SU-DHL-6 (cell line): ENCODE results near the gene MAP3K12.

Experiments used
- H2AFZ ChIP-seq: fragments of 200-600 bp; sonication (generic); 2 replicates; pipeline ENCODE4 v1.6.1; 2014; ENCODE audit warnings: low read depth, mild to moderate bottlenecking, moderate library complexity, mixed read lengths, antibody characterized with exemption, low read length; ENCODE audit not compliant: severe bottlenecking
- H3F3A ChIP-seq: fragments of 200-600 bp; shearing (Covaris generic); 2 replicates; pipeline ENCODE4 v1.6.0; 2016; ENCODE audit warnings: antibody characterized with exemption, mild to moderate bottlenecking; ENCODE audit not compliant: insufficient read depth
- H3K27ac ChIP-seq: fragments of 200-600 bp; sonication (generic); 2 replicates; pipeline ENCODE4 v1.5.1; 2016; ENCODE audit warnings: low read depth, mild to moderate bottlenecking, low read length, moderate library complexity, mixed read lengths
- H3K27me3 ChIP-seq: fragments of 200-600 bp; sonication (generic), shearing (Covaris generic); 2 replicates; pipeline ENCODE4 v1.6.0; 2014; ENCODE audit warnings: mild to moderate bottlenecking, low read length
- H3K36me3 ChIP-seq: fragments of 200-600 bp; sonication (generic); 2 replicates; pipeline ENCODE4 v1.6.1; 2014; ENCODE audit warnings: mild to moderate bottlenecking, low read length, mixed read lengths
- H3K4me2 ChIP-seq: fragments of 300-600, 200-600 bp; shearing (Covaris generic), sonication (generic); 2 replicates; pipeline ENCODE4 v1.6.0; 2014; ENCODE audit warnings: low read length, low read depth, mild to moderate bottlenecking; ENCODE audit not compliant: poor library complexity, severe bottlenecking
- H3K4me3 ChIP-seq: fragments of 200-600 bp; sonication (generic); 2 replicates; pipeline ENCODE4 v1.5.1; 2014; ENCODE audit warnings: antibody characterized with exemption, low read length, mild to moderate bottlenecking, mixed read lengths; ENCODE audit not compliant: insufficient read depth, poor library complexity, severe bottlenecking
- H3K79me2 ChIP-seq: fragments of 200-600 bp; sonication (generic); 2 replicates; pipeline ENCODE4 v1.6.1; 2014; ENCODE audit warnings: mild to moderate bottlenecking, low read length, moderate library complexity; ENCODE audit not compliant: insufficient read depth
- H3K9ac ChIP-seq: fragments of 200-600 bp; sonication (generic); 2 replicates; pipeline ENCODE4 v1.7.0; 2014; ENCODE audit warnings: mild to moderate bottlenecking, low read length
- H3K9me2 ChIP-seq: fragments of 200-600 bp; sonication (generic); replicated peaks from 2 replicates; pipeline ENCODE4 v1.6.1; 2014; ENCODE audit warnings: low read length; ENCODE audit not compliant: insufficient read depth
- H3K9me3 ChIP-seq: fragments of 200-600 bp; sonication (generic); 2 replicates; pipeline ENCODE4 v1.6.1; 2014; ENCODE audit warnings: low read length, mixed read lengths; ENCODE audit not compliant: insufficient read depth
- H4K20me1 ChIP-seq: fragments of 200-600 bp; sonication (generic); 2 replicates; pipeline ENCODE4 v1.6.1; 2014; ENCODE audit warnings: low read depth, mild to moderate bottlenecking, antibody characterized with exemption, low read length, moderate library complexity, mixed read lengths
- EZH2phosphoT487 ChIP-seq: fragments of 200-600 bp; sonication (generic), shearing (Covaris generic); conservative IDR thresholded peaks from 2 replicates; pipeline ENCODE4 v1.6.1; 2018; ENCODE audit warnings: mild to moderate bottlenecking, antibody characterized with exemption, low read length, moderate library complexity, mixed read lengths
- TF ChIP-seq, protein P1 (sequence below): fragments of 200-600 bp; sonication (generic); IDR thresholded peaks from one replicate; pipeline ENCODE4 v1.5.1; 2017; ENCODE audit warnings: antibody characterized with exemption, mild to moderate bottlenecking, low read length, moderate library complexity; ENCODE audit not compliant: insufficient read depth, poor library complexity, severe bottlenecking

MAP3K12 gene

DNA sequence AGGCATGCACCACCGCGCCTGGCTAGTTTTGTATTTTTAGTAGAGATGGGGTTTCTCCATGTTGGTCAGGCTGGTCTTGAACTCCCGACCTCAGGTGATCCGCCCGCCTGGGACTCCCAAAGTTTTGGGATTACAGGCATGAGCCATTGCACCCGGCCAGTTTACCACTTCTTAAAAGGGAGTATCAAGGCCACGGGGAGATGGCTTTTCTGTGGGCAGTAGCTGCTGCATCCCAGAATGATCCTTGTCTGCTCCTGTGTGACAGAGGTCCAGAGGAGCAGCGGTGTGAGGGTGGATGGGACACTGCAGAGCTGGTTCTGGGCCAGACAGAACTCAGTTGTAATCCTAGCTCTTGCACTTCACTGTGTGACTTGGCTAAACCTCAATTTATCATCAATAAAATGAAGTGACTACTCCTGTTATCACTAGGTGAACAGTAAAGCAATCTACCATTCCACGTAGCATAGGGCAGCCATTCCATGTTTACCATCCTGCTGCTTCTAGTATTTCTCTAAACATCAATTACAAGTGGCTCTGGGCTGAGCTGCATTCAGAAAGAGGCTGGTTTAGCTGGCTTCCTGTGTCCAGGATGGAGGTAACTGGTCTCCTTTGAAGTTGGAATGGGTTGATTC, 11.0 kb upstream of the MAP3K12 start:
- no peaks in the 10 kb centered on the region for H3K9me2 ChIP-seq
- H3K4me2 ChIP-seq, result no peak overlapping the region
- H2AFZ ChIP-seq, result no peak overlapping the region
- TF ChIP-seq EZH2phosphoT487, result no peak
- TF ChIP-seq, protein P1, sequence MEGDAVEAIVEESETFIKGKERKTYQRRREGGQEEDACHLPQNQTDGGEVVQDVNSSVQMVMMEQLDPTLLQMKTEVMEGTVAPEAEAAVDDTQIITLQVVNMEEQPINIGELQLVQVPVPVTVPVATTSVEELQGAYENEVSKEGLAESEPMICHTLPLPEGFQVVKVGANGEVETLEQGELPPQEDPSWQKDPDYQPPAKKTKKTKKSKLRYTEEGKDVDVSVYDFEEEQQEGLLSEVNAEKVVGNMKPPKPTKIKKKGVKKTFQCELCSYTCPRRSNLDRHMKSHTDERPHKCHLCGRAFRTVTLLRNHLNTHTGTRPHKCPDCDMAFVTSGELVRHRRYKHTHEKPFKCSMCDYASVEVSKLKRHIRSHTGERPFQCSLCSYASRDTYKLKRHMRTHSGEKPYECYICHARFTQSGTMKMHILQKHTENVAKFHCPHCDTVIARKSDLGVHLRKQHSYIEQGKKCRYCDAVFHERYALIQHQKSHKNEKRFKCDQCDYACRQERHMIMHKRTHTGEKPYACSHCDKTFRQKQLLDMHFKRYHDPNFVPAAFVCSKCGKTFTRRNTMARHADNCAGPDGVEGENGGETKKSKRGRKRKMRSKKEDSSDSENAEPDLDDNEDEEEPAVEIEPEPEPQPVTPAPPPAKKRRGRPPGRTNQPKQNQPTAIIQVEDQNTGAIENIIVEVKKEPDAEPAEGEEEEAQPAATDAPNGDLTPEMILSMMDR, result no peak
- no peaks in the 10 kb centered on the region for H3K79me2 ChIP-seq
- H3K4me3 ChIP-seq, result no peak overlapping the region
- no peak overlapping the region for H3K27ac ChIP-seq
- H3K27me3 ChIP-seq, result no peaks in the 10 kb centered on the region
- H3K9me3 ChIP-seq, result no peaks in the 10 kb centered on the region
- no peaks in the 10 kb centered on the region for H4K20me1 ChIP-seq
- H3K9ac ChIP-seq, result no peak overlapping the region
- H3F3A ChIP-seq, result no peaks in the 10 kb centered on the region
- H3K36me3 ChIP-seq, result no peaks in the 10 kb centered on the region

DNA sequence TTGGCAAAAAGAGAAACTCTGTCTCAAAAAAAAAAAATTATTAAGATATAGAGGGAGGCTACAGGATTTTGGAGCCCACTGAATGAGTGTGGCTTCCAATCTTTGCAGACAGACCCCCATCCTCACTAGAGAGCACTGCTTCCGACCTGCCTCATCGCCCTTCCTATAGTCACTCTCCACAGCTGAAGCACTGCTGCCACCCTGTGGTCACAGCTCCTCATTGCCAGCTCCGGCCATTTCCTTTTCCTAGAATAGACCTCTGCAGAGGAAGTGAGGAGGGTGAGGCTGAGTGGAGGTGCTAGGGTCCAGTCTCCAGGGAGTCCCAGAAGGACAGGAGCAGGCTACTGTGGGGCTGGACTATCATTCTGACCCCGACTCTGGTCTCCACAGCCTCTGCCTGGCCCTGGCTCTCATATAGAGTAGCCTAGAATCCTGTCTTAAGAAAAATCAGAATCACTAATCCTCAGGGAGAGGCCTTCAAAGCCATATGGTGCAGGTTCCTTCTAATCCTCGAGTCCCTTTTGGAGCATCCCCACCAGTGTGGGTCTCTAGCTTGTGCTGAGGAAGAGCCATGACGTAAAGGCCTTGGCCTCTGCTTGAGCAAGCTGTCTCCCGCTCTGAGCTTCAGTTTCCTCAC, 9.4 kb upstream of the MAP3K12 start:
- Histone ChIP-seq H3K9ac (no peak overlapping the region), H4K20me1 (no peaks in the 10 kb centered on the region), H3K4me3 (no peak overlapping the region), H2AFZ (no peak overlapping the region), H3K36me3 (no peaks in the 10 kb centered on the region), H3K4me2 (no peak overlapping the region), H3K79me2 (no peaks in the 10 kb centered on the region), H3K9me2 (no peaks in the 10 kb centered on the region), H3K27me3 (no peaks in the 10 kb centered on the region), H3K9me3 (no peaks in the 10 kb centered on the region), H3F3A (no peaks in the 10 kb centered on the region), H3K27ac (no peak overlapping the region)
- TF ChIP-seq EZH2phosphoT487, result no peak
- TF ChIP-seq, protein P1, result peak; percentile 96

DNA sequence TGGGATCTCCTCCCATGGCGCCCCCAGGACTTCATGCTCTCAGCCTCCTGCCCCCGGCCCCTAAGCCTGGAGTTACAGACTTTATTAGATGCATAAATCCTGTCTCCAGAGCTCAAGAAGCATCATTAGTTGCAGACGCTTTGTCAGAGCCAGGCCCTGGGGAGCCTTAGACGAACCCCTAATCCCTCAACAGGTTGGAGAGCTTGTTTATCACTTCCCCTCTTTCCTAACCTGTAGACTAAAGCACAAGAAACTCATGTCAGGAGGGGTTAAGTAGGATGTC, 8.3 kb upstream of the MAP3K12 start:
- Histone ChIP-seq H3K4me3 (no peak overlapping the region), H4K20me1 (no peaks in the 10 kb centered on the region), H3K9ac (no peak overlapping the region), H2AFZ (no peak overlapping the region), H3K27me3 (no peaks in the 10 kb centered on the region), H3K9me2 (no peaks in the 10 kb centered on the region), H3K4me2 (no peak overlapping the region), H3K9me3 (no peaks in the 10 kb centered on the region), H3K27ac (no peak overlapping the region), H3K36me3 (no peaks in the 10 kb centered on the region), H3K79me2 (peaks cover 1% of the 10 kb centered on the region), H3F3A (no peaks in the 10 kb centered on the region)
- no peak for TF ChIP-seq EZH2phosphoT487
- TF ChIP-seq, protein P1, result no peak
